Suppressor macrophage treated with lipopolysaccharide for 1 hour (primary cell): ENCODE data around the gene MRPL39.
A peak's percentile ranks its signal among the peaks of the same experiment; 100 is the strongest.

Source experiments
- DNase-seq, 3 donors: peaks; one replicate each; pipeline ENCODE4 v3.0.0-alpha.2; 2020 to 2022

MRPL39 gene

GRCh38 chr21:25567472-25567871 is 39.8 kb downstream of the MRPL39 start:
- DNase-seq, result peak in 2 of 3 donors; percentile 31 to 42

GRCh38 chr21:25566645-25567044 is 40.6 kb downstream of the MRPL39 start:
- peak in 1 of 3 donors; percentile 49 for DNase-seq

- DNase-seq, result peak; percentile 13 to 56 (median 53)
Observed at GRCh38 chr21:25565272-25566211, 41.7 kb downstream of the MRPL39 start.

GRCh38 chr21:25564349-25564948 is 42.8 kb downstream of the MRPL39 start:
- DNase-seq, result peak; percentile 10 to 43 (median 43)

GRCh38 chr21:25563361-25564116 is 43.7 kb downstream of the MRPL39 start:
- DNase-seq, result peak; percentile 45 to 54 (median 52)

- DNase-seq, result peak in 2 of 3 donors; percentile 36 to 38
Observed at GRCh38 chr21:25562660-25563059, 44.6 kb downstream of the MRPL39 start.

- peak; percentile 96 to 99 (median 98) for DNase-seq
Observed at GRCh38 chr21:25561668-25562641, 45.3 kb downstream of the MRPL39 start.

- DNase-seq, result peak; percentile 64 to 72 (median 66)
Observed at GRCh38 chr21:25560891-25561290, 46.4 kb downstream of the MRPL39 start.

GRCh38 chr21:25560271-25560685 is 47.0 kb downstream of the MRPL39 start:
- peak; percentile 89 to 96 (median 94) for DNase-seq

- DNase-seq, result peak; percentile 68 to 86 (median 69)
Observed at GRCh38 chr21:25559746-25560145, 47.5 kb downstream of the MRPL39 start.

GRCh38 chr21:25558123-25558522 is 49.2 kb downstream of the MRPL39 start:
- no peak for DNase-seq

GRCh38 chr21:25557180-25557579 is 50.1 kb downstream of the MRPL39 start:
- DNase-seq, result peak in 2 of 3 donors; percentile 38 to 42

GRCh38 chr21:25556091-25556490 is 51.2 kb downstream of the MRPL39 start:
- DNase-seq, result no peak

GRCh38 chr21:25555492-25555891 is 51.8 kb downstream of the MRPL39 start:
- DNase-seq, result no peak

GRCh38 chr21:25552856-25553255 is 54.4 kb downstream of the MRPL39 start:
- DNase-seq, result no peak

- peak in 2 of 3 donors; percentile 20 for DNase-seq
Observed at GRCh38 chr21:25551569-25551968, 55.7 kb downstream of the MRPL39 start.

GRCh38 chr21:25550352-25551120 is 56.7 kb downstream of the MRPL39 start:
- DNase-seq, result no peak

- no peak for DNase-seq
Observed at GRCh38 chr21:25541042-25541441, 66.2 kb downstream of the MRPL39 start.

- DNase-seq, result no peak
Observed at GRCh38 chr21:25539606-25540005, 67.7 kb downstream of the MRPL39 start.

GRCh38 chr21:25537174-25537573 is 70.1 kb downstream of the MRPL39 start:
- DNase-seq, result no peak

- DNase-seq, result peak in 2 of 3 donors; percentile 21 to 24
Observed at GRCh38 chr21:25536752-25537151, 70.5 kb downstream of the MRPL39 start.
